HCT116 (cell line): ENCODE data around the gene PRRG2. TPM values are rescaled to one million over a fixed set of nuclear protein-coding genes. Genes with fewer than 3 reads are reported as not detected.

Experiments
- ATAC-seq: fragments of 200-7000 bp; cut with Tn5 transposase; 2 replicates; pipeline ENCODE4 v1.9.1; 2020; ENCODE audit warnings: mild to moderate bottlenecking, moderate library complexity
- BruUV-seq: library from RNA; stranded (reverse); fragments of 400-500 nt; replicated peaks from 2 replicates; lab custom pipeline; 2021; lab: Mats Ljungman, UMichigan
- CTCF ChIA-PET: fragments of 300-600 bp; sonication (Branson Sonifier 250); formaldehyde crosslinking; loops from one replicate; lab custom pipeline; 2021; ENCODE audit warnings: antibody characterized with exemption; lab: Charles Lee
- POLR2A ChIA-PET: fragments of 300-600, 350-600 bp; sonication (Branson Sonifier 250); formaldehyde crosslinking; loops from one replicate; lab custom pipeline; 2021; ENCODE audit warnings: antibody characterized with exemption; lab: Charles Lee
- RAD21 ChIA-PET, 2 experiments: fragments of 300-600 bp; sonication (Branson Sonifier 250); formaldehyde crosslinking; loops; one replicate each; lab custom pipeline; 2023; ENCODE audit warnings: low total read pairs in 2 of 2; ENCODE audit not compliant: uncharacterized antibody in 2 of 2, unreplicated experiment in 2 of 2, low non-redundant PET in 1 of 2; lab: Charles Lee
- DNase-seq: peaks from one replicate; pipeline ENCODE4 v3.0.0-alpha.2; 2010; ENCODE audit warnings: low read depth, low spot score
- H2AFZ ChIP-seq: fragments of 200-600 bp; shearing (Covaris generic), sonication (generic); 2 replicates; pipeline ENCODE4 v1.6.1; 2017; ENCODE audit warnings: low read depth, mixed run types, mixed read lengths, antibody characterized with exemption, low read length; ENCODE audit not compliant: poor library complexity, severe bottlenecking
- H3K27ac ChIP-seq: 2 replicates; pipeline ENCODE4 v1.5.1; 2012; ENCODE audit warnings: low read depth, low read length
- H3K27me3 ChIP-seq: fragments of 200-600 bp; sonication (generic); 2 replicates; pipeline ENCODE4 v1.6.1; 2016; ENCODE audit warnings: mixed run types, low read length, mixed read lengths; ENCODE audit not compliant: insufficient read depth
- H3K36me3 ChIP-seq, 2 experiments: fragments of 200-500 bp in 1 of 2; fragments of 200-600 bp in 1 of 2; sonication (Bioruptor generic) in 1 of 2; sonication (generic) in 1 of 2; 2 replicates each; pipeline versions ENCODE4 v1.5.1 to v1.6.1; 2014 to 2016; ENCODE audit warnings: low read length in 2 of 2, inconsistent platforms in 1 of 2, mixed read lengths in 1 of 2, mixed run types in 1 of 2; ENCODE audit not compliant: insufficient read depth in 2 of 2, control insufficient read depth in 1 of 2
- H3K4me1 ChIP-seq, 2 experiments: fragments of 200-600 bp in 1 of 2; sonication (generic) in 1 of 2; 2 replicates each; pipeline versions ENCODE4 v1.5.1 to v1.6.1; 2012 to 2017; ENCODE audit warnings: low read length in 2 of 2, inconsistent platforms in 1 of 2, mild to moderate bottlenecking in 1 of 2, mixed read lengths in 1 of 2, mixed run types in 1 of 2, moderate library complexity in 1 of 2; ENCODE audit not compliant: insufficient read depth in 2 of 2, control insufficient read depth in 1 of 2
- H3K4me2 ChIP-seq: fragments of 200-600 bp; sonication (generic); 2 replicates; pipeline ENCODE4 v1.6.1; 2017; ENCODE audit warnings: mixed run types, low read length, mixed read lengths
- H3K4me3 ChIP-seq, 2 experiments: fragments of 200-600 bp in 1 of 2; sonication (generic) in 1 of 2; replicated peaks in 1 of 2; 2 replicates each; pipeline ENCODE4 v1.5.1; 2011 to 2016; ENCODE audit warnings: low read length in 2 of 2, control low read depth in 1 of 2, low read depth in 1 of 2, mild to moderate bottlenecking in 1 of 2, mixed read lengths in 1 of 2, mixed run types in 1 of 2
- H3K79me2 ChIP-seq: fragments of 200-600 bp; sonication (generic); 2 replicates; pipeline ENCODE4 v1.6.1; 2017; ENCODE audit warnings: mild to moderate bottlenecking, mixed run types, low read length, moderate library complexity, mixed read lengths; ENCODE audit not compliant: insufficient read depth
- H3K9ac ChIP-seq: fragments of 200-600 bp; sonication (generic); 2 replicates; pipeline ENCODE4 v1.6.1; 2016; ENCODE audit warnings: low read length, mixed read lengths
- H3K9me2 ChIP-seq: fragments of 200-600 bp; sonication (generic), shearing (Covaris generic); 2 replicates; pipeline ENCODE4 v1.6.1; 2017; ENCODE audit warnings: mixed run types, mild to moderate bottlenecking, moderate library complexity; ENCODE audit not compliant: insufficient read depth
- H3K9me3 ChIP-seq, 2 experiments: fragments of 200-500 bp in 1 of 2; fragments of 200-600 bp in 1 of 2; sonication (Bioruptor generic) in 1 of 2; sonication (generic) in 1 of 2; 2 replicates each; pipeline ENCODE4 v1.6.1; 2014 to 2017; ENCODE audit warnings: low read length in 2 of 2, mixed read lengths in 2 of 2, inconsistent platforms in 1 of 2, low read depth in 1 of 2, mild to moderate bottlenecking in 1 of 2, mixed run types in 1 of 2, moderate library complexity in 1 of 2; ENCODE audit not compliant: control insufficient read depth in 1 of 2, insufficient read depth in 1 of 2
- H4K20me1 ChIP-seq: fragments of 200-600 bp; sonication (generic), shearing (Covaris generic); 2 replicates; pipeline ENCODE4 v1.6.1; 2017; ENCODE audit warnings: mixed run types, mild to moderate bottlenecking, moderate library complexity; ENCODE audit not compliant: insufficient read depth
- ATF3 ChIP-seq: IDR thresholded peaks from 2 replicates; pipeline ENCODE4 v1.6.1; 2012
- CBX3 ChIP-seq: IDR thresholded peaks from 2 replicates; pipeline ENCODE4 v1.6.1; 2012; ENCODE audit warnings: low read depth
- CEBPB ChIP-seq: IDR thresholded peaks from 2 replicates; pipeline ENCODE4 v1.6.1; 2012; ENCODE audit warnings: low read depth
- ELF1 ChIP-seq: IDR thresholded peaks from 2 replicates; pipeline ENCODE4 v1.6.1; 2012; ENCODE audit warnings: low read depth, borderline replicate concordance
- EZH2 ChIP-seq: fragments of 200-600 bp; sonication (generic); IDR thresholded peaks from 2 replicates; pipeline ENCODE4 v1.6.1; 2017; ENCODE audit warnings: antibody characterized with exemption, mixed run types
- EZH2phosphoT487 ChIP-seq: fragments of 200-600 bp; IDR thresholded peaks from 2 replicates; pipeline ENCODE4 v1.6.1; 2018; ENCODE audit warnings: antibody characterized with exemption, borderline replicate concordance
- FOSL1 ChIP-seq: IDR thresholded peaks from 2 replicates; pipeline ENCODE4 v1.6.1; 2012; ENCODE audit warnings: low read depth
- JUND ChIP-seq: IDR thresholded peaks from 2 replicates; pipeline ENCODE4 v1.6.1; 2012
- RAD21 ChIP-seq: IDR thresholded peaks from 2 replicates; pipeline ENCODE4 v1.6.1; 2012; ENCODE audit warnings: low read depth, mild to moderate bottlenecking
- SIN3A ChIP-seq: IDR thresholded peaks from 2 replicates; pipeline ENCODE4 v1.6.1; 2012; ENCODE audit warnings: low read depth
- SP1 ChIP-seq: IDR thresholded peaks from 2 replicates; pipeline ENCODE4 v1.6.1; 2012; ENCODE audit warnings: low read depth
- SRF ChIP-seq: IDR thresholded peaks from 2 replicates; pipeline ENCODE4 v1.6.1; 2012; ENCODE audit warnings: low read depth
- TCF7L2 ChIP-seq: IDR thresholded peaks from 2 replicates; pipeline ENCODE4 v1.7.0; 2011; ENCODE audit warnings: borderline replicate concordance, inconsistent platforms; ENCODE audit not compliant: insufficient read depth, insufficient read length; ENCODE audit errors: extremely low read depth
- YY1 ChIP-seq: IDR thresholded peaks from 2 replicates; pipeline ENCODE4 v1.6.1; 2011; ENCODE audit warnings: low read length, low read depth, moderate library complexity, mild to moderate bottlenecking; ENCODE audit not compliant: insufficient replicate concordance; ENCODE audit errors: extremely low read depth
- ZFX ChIP-seq: fragments of 450-650 bp; IDR thresholded peaks from 2 replicates; pipeline ENCODE4 v1.6.1; 2017
- ZNF274 ChIP-seq: fragments of 200-500 bp; sonication (Bioruptor generic); IDR thresholded peaks from 2 replicates; pipeline ENCODE4 v1.6.1; 2014; ENCODE audit warnings: mild to moderate bottlenecking, low read depth, low read length, inconsistent platforms
- intact Hi-C: fragments of 100-400 bp; cut with micrococcal nuclease; formaldehyde crosslinking; loops from 2 replicates; pipeline ENCODE4 v1.10.0; 2022
- total RNA-seq: library from RNA; stranded (reverse); gene quantifications from one replicate; pipeline ENCODE4 v1.2.1, GENCODE V29; 2021; ENCODE audit not compliant: unreplicated experiment
- TF ChIP-seq, protein P1 (sequence below): IDR thresholded peaks from 2 replicates; pipeline ENCODE4 v1.6.1; 2012; ENCODE audit warnings: low read depth
- TF ChIP-seq, protein P2 (sequence below), 3 experiments: fragments of 200-600 bp in 1 of 3; sonication (generic) in 1 of 3; IDR thresholded peaks in 2 of 3; conservative IDR thresholded peaks in 1 of 3; 2 replicates each; pipeline ENCODE4 v1.5.1; 2012 to 2017; ENCODE audit warnings: low read depth in 2 of 3, low read length in 2 of 3, antibody characterized with exemption in 1 of 3, borderline replicate concordance in 1 of 3, control low read depth in 1 of 3, mild to moderate bottlenecking in 1 of 3, mixed read lengths in 1 of 3, mixed run types in 1 of 3, moderate library complexity in 1 of 3; ENCODE audit not compliant: insufficient read depth in 1 of 3

PRRG2 gene
- total RNA-seq, 1 experiment from 2014 or later = 6.2 TPM

DNA sequence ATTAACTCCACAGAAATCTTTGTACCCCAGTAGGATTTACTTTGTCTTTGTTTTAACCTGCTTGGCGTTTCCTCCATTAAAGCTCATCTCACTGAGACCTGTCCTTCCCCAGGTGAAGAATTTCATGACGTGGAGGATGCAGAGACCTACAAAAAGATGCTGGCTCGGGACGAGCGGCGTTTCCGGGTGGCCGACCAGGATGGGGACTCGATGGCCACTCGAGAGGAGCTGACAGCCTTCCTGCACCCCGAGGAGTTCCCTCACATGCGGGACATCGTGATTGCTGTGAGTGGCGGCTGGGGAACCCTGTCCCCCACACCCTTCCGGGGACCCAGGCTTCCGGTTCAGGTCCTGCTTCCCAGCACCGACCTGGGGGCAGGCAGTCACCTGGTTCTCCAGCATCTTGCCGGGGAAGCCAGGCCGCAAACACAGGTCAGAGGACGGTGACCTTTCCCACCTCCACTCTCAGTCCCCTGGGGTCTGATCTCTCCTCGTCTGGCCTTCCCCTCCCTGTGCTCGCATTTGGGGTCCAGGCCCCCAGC lies 44.1 kb upstream of the PRRG2 start:
- no peak overlapping the region for H2AFZ ChIP-seq
- no peak overlapping the region for H3K9ac ChIP-seq
- intact Hi-C loops = no loop called here
- BruUV-seq = no TSS peak
- ChIA-PET POLR2A (no interaction called here), RAD21 (no interaction called here), CTCF (interaction anchor here (2.4 kb wide), 1 partner anchor 10 kb away, joined by 11 read pairs; no protein-coding TSS in a partner anchor)
- H3K36me3 ChIP-seq = no peaks in the 10 kb centered on the region
- H3K27ac ChIP-seq = no peak overlapping the region
- H3K9me3 ChIP-seq = no peaks in the 10 kb centered on the region
- H3K4me3 ChIP-seq = no peak overlapping the region
- H3K9me2 ChIP-seq = no peaks in the 10 kb centered on the region
- no peaks in the 10 kb centered on the region for H3K27me3 ChIP-seq
- H3K79me2 ChIP-seq = no peaks in the 10 kb centered on the region
- no peaks in the 10 kb centered on the region for H4K20me1 ChIP-seq
- peaks cover 0 to 10% of the 10 kb centered on the region in 2 experiments; a peak in 1 of 4 replicates for H3K4me1 ChIP-seq
- no peak overlapping the region for H3K4me2 ChIP-seq
- no peak for ATAC-seq
- TF ChIP-seq SRF = no peak
- TF ChIP-seq SP1 = no peak
- TF ChIP-seq EZH2 = no peak
- TF ChIP-seq YY1 = no peak
- TF ChIP-seq EZH2phosphoT487 = no peak
- no peak for TF ChIP-seq ELF1
- TF ChIP-seq, protein P1, sequence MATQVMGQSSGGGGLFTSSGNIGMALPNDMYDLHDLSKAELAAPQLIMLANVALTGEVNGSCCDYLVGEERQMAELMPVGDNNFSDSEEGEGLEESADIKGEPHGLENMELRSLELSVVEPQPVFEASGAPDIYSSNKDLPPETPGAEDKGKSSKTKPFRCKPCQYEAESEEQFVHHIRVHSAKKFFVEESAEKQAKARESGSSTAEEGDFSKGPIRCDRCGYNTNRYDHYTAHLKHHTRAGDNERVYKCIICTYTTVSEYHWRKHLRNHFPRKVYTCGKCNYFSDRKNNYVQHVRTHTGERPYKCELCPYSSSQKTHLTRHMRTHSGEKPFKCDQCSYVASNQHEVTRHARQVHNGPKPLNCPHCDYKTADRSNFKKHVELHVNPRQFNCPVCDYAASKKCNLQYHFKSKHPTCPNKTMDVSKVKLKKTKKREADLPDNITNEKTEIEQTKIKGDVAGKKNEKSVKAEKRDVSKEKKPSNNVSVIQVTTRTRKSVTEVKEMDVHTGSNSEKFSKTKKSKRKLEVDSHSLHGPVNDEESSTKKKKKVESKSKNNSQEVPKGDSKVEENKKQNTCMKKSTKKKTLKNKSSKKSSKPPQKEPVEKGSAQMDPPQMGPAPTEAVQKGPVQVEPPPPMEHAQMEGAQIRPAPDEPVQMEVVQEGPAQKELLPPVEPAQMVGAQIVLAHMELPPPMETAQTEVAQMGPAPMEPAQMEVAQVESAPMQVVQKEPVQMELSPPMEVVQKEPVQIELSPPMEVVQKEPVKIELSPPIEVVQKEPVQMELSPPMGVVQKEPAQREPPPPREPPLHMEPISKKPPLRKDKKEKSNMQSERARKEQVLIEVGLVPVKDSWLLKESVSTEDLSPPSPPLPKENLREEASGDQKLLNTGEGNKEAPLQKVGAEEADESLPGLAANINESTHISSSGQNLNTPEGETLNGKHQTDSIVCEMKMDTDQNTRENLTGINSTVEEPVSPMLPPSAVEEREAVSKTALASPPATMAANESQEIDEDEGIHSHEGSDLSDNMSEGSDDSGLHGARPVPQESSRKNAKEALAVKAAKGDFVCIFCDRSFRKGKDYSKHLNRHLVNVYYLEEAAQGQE = no peak
- TF ChIP-seq FOSL1 = no peak
- no peak for TF ChIP-seq TCF7L2
- no peak for TF ChIP-seq SIN3A
- TF ChIP-seq RAD21 = no peak
- no peak for TF ChIP-seq JUND
- TF ChIP-seq, protein P2, sequence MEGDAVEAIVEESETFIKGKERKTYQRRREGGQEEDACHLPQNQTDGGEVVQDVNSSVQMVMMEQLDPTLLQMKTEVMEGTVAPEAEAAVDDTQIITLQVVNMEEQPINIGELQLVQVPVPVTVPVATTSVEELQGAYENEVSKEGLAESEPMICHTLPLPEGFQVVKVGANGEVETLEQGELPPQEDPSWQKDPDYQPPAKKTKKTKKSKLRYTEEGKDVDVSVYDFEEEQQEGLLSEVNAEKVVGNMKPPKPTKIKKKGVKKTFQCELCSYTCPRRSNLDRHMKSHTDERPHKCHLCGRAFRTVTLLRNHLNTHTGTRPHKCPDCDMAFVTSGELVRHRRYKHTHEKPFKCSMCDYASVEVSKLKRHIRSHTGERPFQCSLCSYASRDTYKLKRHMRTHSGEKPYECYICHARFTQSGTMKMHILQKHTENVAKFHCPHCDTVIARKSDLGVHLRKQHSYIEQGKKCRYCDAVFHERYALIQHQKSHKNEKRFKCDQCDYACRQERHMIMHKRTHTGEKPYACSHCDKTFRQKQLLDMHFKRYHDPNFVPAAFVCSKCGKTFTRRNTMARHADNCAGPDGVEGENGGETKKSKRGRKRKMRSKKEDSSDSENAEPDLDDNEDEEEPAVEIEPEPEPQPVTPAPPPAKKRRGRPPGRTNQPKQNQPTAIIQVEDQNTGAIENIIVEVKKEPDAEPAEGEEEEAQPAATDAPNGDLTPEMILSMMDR (IDR thresholded peaks at IDR 0.05 in 2 of 3, conservative IDR thresholded peaks at IDR 0.05 in 1 of 3; ENCODE audit: borderline replicate concordance in 1 of 3, insufficient read depth in 1 of 3, low read depth in 2 of 3, low read length in 2 of 3) = no peak
- TF ChIP-seq CEBPB = no peak
- TF ChIP-seq ZFX = no peak
- TF ChIP-seq CBX3 = no peak
- no peak for TF ChIP-seq ZNF274
- TF ChIP-seq ATF3 = no peak
- no peak for DNase-seq
